Measurements from ENCODE around the gene RAI2. TPM values are rescaled to one million over a fixed set of nuclear protein-coding genes. Genes with fewer than 3 reads are reported as not detected.

RAI2 gene
- total RNA-seq (2022; extraction: Qiagen RNA extraction; ENCODE audit: low read depth), result 0.16 to 0.19 TPM (median 0.18 TPM) in 4 of 5 replicates, not detected in the other

GRCh38 chrX:17860811-17861488 is at the start of gene RAI2:
TSS of gene RAI2 (minus strand) at chrX:17861298. CDS start at chrX:17802010, 59,288 bp downstream.

Other genes starting within 250 kb of the RAI2 start
- gene SCML1, start 123.8 kb downstream of the RAI2 start, total RNA-seq (2022; extraction: Qiagen RNA extraction; ENCODE audit: low read depth), result 6.2 to 7.2 TPM (median 6.7 TPM) in 5 replicates